NCI-H1417 (cell line): ENCODE data around the gene NEK3.
"Not testable (repeated sequence)": the region's sequence is repeated elsewhere in the genome, so short reads cannot be mapped to it uniquely, and the experiment has no call there.

Experiments used
- DNase-seq, 3 experiments: peaks; one replicate each; lab custom pipeline; 2025; lab: John Stamatoyannopoulos, UW

Gene NEK3

GRCh38 chr13:52170828-52171391, 11.5 kb upstream of the NEK3 start:
- not testable (repeated sequence) for DNase-seq

- DNase-seq, result no peak
Observed at GRCh38 chr13:52169839-52170238, 10.4 kb upstream of the NEK3 start.

GRCh38 chr13:52165411-52165810, 6.0 kb upstream of the NEK3 start:
- DNase-seq, result no peak

- no peak for DNase-seq
Observed at GRCh38 chr13:52164989-52165388, 5.6 kb upstream of the NEK3 start.

- not testable (repeated sequence) for DNase-seq
Observed at GRCh38 chr13:52163878-52164277, 4.5 kb upstream of the NEK3 start.

- DNase-seq, result no peak
Observed at GRCh38 chr13:52162279-52163101, 3.1 kb upstream of the NEK3 start.

GRCh38 chr13:52161181-52161646, 1.8 kb upstream of the NEK3 start:
- no peak for DNase-seq

GRCh38 chr13:52160506-52160905, 1.1 kb upstream of the NEK3 start:
- no peak for DNase-seq

- DNase-seq, result no peak
Observed at GRCh38 chr13:52160053-52160452, 656 bp upstream of the NEK3 start.

GRCh38 chr13:52158629-52159158, 703 bp downstream of the NEK3 start:
- peak in 1 of 3 experiments; percentile 83 for DNase-seq

- no peak for DNase-seq
Observed at GRCh38 chr13:52156724-52157261, 2.6 kb downstream of the NEK3 start.

GRCh38 chr13:52155177-52155576, 4.2 kb downstream of the NEK3 start:
- no peak for DNase-seq

- DNase-seq, result no peak
Observed at GRCh38 chr13:52147225-52147624, 12.2 kb downstream of the NEK3 start.

GRCh38 chr13:52141299-52141698, 18.1 kb downstream of the NEK3 start:
- DNase-seq, result no peak

GRCh38 chr13:52137489-52137888, 21.9 kb downstream of the NEK3 start:
- no peak for DNase-seq

- DNase-seq, result no peak
Observed at GRCh38 chr13:52136763-52137162, 22.6 kb downstream of the NEK3 start.

GRCh38 chr13:52130641-52131040, 28.8 kb downstream of the NEK3 start:
- no peak for DNase-seq

GRCh38 chr13:52128714-52129700, 30.4 kb downstream of the NEK3 start, which contains the start of gene NEK5:
TSS of gene NEK5 (minus strand) at chr13:52129073. CDS start at chr13:52127482, 1,591 bp downstream.
- peak; percentile 63 to 88 (median 87) for DNase-seq

GRCh38 chr13:52127783-52128702, 31.4 kb downstream of the NEK3 start:
- peak; percentile 76 to 91 (median 84) for DNase-seq

GRCh38 chr13:52127378-52127777, 32.0 kb downstream of the NEK3 start:
- no peak for DNase-seq
